Effector CD4-positive, alpha-beta T cell (primary cell): Measurements from ENCODE around the gene XKR7.
"Not testable (repeated sequence)": the region's sequence is repeated elsewhere in the genome, so short reads cannot be mapped to it uniquely, and the experiment has no call there.

Experiments
- DNase-seq: peaks from one replicate; pipeline ENCODE4 v3.0.0-alpha.2; 2020

The XKR7 gene

DNA sequence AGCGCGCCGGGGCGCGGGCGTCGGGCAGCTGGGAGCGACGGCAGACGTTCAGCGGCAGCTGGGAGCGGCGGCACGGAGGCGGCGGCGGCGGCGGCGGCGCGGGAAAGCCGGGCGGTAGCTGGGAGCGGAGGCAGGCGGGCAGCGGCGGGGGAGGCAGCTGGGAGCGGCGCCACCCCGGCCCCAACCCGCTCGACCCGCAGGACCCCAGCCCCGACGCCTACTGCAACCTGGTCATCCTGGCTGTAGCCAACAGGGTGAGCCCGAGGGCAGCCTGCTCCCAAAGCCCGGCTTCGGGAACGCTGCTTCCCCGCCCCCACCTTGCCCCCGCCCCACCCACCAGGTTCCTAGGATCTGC lies 51.2 kb downstream of the XKR7 start:
- no peak for DNase-seq

DNA sequence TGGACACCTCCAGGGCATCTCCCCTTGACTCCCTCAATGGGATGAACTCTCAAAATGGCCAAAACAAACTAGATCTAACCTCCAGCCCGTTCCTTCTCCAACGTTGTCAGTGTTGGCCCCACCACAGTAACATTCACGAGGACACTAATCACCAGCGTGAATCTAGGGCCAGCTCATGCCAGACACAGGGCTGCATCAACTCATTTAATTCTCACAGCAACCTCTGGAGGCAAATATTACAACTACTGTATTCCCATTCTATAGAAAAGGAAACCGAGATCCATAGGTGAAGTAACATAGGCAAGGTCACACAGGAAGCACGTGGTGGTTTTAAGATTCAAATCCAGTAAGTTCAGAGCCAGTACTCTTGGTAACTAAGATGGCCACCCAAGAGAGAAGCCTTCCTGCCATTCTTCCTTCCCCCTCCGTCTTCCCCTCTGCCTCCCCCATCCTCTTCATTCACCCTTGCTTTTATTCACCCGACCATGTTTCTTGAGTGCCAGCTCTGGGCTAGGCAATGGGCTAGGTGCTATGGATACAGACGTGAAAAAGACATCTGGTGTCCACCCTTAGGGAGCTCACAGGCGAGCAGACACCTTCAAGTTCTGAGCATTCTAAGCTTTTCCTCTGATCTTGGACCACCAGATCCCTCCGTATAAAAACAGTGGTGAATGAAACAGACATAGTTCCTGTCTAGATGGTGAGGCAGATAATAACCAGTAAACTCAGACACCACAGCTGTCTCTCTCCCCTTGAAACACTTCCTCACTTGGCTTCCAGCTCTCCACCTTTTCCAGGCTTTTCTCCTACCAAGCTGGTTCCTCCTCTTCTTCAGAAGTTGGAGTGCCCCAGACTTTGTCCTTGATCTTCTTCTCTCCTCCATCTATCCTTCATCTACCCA lies 51.9 kb downstream of the XKR7 start:
- no peak for DNase-seq

DNA sequence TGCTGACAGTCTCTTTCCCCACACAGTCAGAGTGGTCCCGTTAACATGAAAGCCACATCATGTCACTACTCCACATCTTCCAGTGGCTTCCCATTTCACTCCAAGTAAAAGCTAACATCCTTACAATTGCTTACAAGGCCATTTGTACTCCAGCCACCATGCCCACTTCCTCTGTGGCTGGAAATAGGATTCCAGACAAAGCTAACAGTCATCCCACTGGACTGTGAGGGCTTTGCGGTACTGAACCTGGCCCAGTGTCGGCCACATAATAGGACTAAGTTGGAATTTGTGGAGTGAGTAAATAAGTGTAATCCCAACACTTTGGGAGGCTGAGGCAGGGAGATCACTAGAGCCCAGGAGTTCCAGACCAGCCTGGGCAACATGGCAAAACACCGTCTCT lies 53.1 kb downstream of the XKR7 start:
- DNase-seq = no peak

DNA sequence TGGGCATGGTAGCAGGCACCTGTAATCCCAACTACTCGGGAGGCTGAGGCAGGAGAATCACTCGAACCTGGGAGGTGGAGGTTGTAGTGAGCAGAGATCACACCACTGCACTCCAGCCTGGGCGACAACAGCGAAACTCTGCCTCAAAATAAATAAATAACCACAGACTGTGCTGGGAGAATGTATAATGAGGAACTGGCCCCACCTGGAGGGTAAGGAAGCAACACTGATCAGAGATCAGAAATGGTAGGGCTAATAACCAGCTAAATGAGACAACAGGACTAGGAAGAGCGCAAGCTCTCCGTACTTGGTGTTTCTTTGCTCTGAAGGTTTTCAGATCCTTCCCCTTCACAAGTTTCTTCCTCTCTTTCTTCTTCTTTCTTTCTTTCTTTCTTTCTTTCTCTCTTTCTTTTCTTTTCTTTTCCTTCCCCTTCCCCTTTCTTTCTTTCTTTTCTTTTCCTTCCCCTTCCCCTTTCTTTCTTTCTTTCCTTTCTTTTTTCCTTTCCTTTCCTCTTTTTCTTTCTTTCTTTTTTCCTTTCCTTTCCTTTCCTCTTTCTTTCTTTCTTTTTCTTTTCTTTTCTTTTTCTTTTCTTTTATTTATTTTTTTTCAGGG lies 56.8 kb downstream of the XKR7 start:
- no peak for DNase-seq

DNA sequence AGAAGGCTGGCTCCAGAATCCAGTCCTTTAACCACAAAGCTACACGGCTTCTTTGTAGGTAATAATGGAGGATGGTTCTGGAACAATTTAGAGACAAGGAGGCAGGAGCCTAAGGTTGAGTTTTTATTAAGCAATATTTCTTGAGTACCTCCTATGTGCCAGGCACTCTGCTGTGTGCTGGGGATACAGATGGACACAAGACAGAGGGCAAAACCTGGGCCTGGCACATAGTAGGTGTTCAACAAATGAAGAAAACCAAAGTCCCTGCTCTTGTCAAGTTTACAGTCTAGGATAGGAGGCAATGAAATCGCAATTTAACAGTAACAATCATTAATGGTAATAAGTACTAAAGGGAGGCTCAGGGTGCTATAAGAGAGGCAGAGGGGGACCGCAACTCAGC lies 59.7 kb downstream of the XKR7 start:
- DNase-seq = no peak

DNA sequence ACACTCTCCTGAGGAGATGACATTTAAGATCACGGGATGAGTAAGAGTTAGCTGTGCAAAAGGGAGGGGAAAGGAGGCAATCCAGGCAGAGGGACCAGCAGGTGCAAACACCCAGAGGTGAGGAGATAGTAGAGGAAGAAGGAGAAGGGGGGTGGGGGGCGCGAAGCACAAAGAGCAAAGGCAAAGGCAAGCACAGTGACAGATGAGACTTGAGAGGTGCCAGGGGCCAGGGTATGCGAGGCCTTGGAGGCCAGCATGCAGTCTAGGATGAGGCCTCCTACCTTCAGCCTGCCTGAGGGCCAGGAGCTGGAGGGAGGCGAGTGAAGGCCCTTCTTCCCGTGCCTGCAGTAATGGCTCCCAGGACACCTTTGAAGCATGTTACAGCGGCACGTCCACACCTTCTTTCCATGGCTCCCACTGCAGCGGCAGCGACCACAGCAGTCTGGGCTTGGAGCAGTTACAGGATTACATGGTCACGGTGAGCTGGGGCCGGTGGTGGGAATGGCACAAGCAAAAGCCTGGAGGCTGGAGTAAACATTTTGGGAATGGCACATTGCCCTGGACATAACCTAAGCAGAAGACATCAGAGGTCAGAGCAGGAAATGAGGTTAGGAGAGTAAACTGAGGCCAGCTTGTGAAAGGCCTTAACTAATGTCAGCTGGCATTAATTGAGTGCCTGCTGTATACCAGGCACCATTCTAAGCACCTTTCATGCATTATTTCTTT lies 60.9 kb downstream of the XKR7 start:
- DNase-seq = no peak

DNA sequence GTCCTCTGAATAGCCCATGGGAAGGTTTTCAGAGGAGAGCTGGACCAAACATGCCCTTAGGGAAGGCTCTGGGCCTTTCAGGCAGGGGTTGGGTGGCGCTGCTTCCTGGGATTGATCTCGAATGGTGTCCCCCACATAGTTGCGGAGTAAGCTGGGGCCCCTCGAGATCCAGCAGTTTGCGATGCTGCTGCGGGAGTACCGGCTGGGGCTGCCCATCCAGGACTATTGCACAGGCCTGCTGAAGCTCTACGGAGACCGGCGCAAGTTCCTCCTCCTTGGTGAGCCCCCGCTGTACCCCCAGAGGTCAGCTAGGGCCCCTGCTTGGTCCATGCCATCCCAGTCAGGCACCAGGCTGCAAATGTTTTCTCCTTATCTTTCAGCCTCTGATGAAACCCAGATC lies 61.6 kb downstream of the XKR7 start:
- no peak for DNase-seq

DNA sequence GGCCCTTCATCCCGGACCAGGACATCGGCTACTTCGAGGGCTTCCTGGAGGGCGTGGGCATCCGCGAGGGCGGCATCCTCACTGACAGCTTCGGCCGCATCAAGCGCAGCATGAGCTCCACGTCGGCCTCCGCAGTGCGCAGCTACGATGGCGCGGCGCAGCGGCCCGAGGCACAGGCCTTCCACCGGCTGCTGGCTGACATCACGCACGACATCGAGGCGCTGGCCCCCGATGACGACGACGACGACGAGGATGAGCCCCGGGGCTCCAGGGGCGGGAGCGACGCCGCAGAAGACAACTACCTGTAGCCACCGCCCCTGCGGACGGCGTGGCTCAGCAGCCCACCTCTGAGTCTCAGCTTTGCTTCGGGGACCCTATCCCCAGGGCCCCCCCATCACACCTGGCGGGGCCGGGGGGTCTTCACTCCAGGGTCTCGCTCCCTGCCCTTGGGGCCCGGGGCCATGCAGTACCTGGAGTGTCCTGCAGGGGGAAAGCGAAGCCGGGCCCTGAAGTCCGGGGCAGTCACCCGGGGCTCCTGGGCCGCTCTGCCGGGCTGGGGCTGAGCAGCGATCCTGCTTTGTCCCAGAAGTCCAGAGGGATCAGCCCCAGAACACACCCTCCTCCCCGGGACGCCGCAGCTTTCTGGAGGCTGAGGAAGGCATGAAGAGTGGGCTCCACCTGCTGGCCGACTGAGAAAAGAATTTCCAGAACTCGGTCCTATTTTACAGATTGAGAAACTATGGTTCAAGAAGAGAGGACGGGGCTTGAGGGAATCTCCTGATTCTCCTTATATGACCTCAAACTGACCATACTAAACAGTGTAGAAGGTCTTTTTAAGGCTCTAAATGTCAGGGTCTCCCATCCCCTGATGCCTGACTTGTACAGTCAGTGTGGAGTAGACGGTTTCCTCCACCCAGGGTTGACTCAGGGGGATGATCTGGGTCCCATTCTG lies 63.3 kb downstream of the XKR7 start:
- DNase-seq = peak; percentile 37

DNA sequence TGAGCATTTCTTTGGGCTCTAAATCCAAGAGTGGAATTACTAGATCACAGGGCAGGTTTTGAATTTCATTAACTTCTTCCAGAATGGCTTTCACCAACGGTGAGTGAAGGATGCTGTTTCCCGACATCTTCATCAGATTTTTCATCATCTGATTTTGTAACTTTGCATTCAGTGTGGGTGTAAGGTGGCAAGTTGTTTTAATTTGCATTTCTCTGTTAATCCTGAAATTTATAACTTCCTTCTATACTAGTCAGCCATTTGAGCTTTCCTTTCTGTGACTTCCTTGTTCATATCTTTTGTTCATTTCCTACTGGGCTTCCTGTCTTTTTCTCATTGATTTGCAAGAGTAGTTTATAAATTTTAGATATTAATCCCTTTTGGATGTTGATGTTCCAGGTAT lies 65.4 kb downstream of the XKR7 start:
- DNase-seq = no peak

DNA sequence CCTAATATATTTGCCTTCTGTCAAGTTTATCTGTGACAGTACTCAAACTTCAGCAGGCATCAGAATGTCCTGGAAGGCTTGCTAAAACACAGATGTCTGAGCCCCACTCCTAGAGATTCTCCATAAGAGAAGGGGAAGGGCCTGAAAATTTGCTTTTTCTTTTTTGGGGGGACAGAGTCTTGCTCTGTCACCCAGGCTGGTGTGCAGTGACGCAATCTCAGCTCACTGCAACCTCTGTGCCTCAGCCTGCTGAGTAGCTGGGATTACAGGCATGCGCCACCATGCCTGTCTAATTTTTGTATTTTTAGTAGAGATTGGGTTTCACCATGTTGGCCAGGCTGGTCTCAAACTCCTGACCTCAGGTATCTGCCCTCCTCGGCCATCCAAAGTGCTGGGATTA lies 65.8 kb downstream of the XKR7 start:
- DNase-seq = not testable (repeated sequence)

DNA sequence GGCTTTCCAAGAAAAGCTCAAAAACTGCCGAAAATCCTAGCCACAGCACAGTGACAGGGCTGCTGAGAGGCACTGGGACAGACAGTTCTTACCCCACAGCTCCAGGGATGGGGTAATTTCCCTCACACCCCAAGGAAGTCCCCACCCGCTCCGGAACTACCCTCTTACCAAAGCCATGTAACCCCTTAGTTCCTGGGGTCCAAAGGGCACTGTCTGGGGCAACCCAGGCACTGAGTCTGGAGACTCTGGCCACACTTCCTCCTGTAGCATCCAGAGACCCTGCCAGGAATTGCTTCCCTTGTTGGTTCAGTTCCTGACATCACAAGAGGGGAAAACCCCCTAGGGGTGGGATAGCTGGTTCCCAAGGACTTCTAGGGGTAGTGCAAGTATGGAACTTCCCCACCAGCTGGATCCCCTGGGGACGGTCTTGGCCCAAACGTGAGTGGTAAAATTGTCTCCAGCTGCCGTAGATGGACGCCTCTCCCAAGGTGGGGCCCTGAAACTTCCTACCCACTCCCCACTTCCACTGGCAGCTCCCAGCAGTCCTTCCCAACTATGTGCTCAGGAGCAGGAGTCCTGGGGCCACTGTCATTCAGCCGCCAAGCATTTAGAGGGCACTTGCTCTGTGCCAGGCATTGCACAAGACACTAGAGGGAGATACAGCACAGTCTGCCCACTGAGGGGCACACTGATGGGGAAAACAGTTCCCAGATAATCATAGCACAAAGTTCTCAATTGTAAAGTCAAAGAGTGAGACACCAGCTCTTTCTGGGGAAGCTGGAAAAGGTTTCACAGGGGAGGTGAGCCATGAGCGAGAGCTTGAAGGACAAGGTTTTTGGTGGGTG lies 66.9 kb downstream of the XKR7 start:
- no peak for DNase-seq

DNA sequence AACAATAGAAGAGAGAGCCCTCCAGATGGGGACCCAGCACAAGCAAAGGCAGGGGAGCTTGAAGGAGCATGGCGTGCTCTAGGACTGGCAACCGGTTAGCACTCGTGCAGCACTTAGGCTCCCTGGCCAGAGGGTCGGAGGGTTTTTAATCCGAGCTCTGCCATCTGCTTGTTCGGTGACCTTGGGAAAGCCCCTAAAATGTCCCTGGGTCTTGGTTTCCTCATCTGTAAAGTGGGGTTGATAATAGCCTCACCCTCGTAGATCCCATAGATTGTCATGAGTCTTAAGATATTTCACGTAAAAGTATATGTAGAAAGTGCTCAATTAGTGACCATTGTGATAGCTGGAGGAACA lies 67.5 kb downstream of the XKR7 start:
- DNase-seq = no peak

DNA sequence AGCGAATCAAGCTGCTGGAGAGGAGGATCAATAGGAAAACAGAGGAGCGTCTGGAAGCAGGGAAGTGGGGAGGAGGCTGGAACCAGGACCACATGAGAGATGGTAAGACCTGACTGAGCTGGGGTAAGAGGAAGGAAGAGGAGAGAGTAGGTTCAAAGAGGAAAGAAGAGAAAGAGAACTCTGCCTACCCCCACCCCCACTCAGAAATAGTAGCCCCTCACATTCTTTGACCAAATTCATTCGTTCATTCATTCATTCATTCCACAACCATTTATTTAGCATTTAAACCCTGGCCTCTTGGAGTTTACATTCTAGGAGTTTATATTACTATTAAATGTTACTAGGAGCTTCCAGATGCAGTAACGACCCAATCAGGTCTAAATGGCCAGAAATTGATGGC lies 68.3 kb downstream of the XKR7 start:
- no peak for DNase-seq

DNA sequence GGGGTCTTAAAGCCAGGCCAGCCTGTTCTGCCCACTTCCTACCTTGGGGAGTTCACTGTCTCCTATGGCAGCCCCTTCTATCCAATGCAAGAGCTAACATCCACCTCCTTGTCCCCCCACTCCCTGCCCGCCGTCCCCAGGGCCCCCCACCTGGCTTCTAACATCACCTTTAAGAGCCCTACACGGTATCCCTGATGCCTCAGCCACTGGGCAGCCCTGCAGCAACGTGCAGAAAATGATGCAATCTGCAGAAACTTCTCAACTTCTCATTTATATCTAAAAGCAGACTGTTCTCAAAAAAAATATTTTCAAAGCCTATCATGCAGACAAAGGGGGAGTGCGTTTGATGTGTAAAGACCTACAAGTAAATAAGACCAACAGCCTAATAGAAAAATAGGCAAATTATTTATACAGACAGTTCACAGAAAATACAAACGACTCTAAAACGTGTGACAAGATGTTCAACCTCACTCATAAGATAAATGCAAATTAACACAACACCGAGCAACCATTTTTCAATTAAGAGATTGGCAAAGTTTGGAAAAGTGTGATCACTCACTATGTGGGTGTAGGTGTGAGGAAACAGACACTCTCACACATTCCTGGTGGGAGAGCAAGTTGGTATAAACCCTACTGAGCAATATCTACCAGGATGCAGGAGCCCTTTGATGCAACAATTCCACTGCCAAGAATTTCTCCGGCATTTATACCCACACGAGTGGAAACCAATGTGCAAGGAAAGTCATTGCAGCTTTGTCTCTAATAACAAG lies 69.0 kb downstream of the XKR7 start:
- no peak for DNase-seq

DNA sequence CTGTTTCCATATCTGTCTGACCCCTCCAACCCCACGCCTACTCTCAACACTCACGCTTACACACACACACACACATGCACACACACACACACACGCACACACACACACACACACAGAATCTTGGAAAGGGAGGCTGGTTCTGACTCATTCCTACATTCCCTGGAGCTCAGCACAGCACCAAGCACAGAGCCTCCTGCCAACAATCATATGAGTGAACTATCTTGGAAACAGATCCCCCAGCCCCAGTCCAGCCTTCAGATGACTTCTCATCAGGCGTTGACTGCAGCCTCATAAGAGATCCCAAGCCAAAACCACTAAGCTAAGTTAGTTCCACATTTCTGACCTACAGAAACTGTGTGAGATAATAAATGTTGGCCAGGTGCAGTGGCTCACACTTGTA lies 70.0 kb downstream of the XKR7 start:
- no peak for DNase-seq

DNA sequence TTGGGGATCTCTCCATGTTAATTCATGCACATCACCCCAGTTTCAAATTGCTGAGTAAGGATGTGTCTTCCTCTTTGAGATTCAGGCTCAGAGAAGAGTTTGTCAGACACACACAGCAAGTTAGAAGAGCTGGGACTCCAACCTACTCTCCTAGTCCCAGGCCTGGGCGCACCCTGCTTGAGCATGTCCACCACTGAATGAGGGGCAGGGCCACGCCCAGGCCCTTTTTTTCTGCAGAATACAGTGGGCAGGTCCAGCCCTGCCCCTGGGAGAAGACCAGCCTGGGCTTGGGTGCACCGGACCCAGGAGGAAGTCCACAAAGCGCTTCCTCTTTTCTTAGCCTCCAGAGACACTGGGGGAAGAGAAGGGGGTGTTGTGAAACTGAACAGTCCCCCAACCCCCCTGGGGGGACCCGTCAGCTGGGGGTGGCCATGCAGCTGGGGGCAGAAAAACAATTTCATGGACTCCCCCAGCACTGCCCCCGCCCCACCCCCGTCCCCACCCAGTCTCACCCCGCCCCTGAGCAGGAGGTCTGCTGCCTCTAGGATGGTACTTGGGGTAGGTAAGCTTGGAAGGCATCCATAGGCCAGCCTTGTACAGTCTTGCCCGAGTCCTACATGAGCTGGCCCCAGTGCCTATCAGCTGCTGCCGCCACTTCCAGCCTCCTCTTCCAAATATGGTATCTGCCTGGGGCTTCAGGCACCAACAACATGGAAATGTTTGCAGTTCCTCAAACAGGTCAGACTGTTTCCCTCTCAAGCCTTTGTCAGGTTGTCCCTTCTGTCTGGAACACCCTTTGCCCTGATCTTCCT lies 72.4 kb downstream of the XKR7 start:
- no peak for DNase-seq

DNA sequence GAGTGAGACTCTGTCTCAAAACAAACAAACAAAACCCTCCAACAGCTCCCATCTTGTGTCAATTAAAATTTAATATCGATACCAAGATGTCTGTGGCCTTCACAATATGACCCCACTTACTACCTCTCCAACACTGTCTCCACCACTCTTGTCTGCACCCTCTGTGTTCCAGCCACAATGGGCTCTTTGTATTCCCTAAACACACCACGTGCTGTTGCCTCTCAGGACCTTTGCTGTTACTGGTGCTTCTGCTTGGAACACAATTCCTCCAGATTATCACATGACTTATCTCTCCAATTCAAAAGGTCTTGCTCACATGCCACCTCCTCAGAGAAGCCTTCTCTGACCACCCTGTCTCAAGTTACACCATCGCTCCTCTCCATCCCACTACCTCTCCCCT lies 78.0 kb downstream of the XKR7 start:
- no peak for DNase-seq

DNA sequence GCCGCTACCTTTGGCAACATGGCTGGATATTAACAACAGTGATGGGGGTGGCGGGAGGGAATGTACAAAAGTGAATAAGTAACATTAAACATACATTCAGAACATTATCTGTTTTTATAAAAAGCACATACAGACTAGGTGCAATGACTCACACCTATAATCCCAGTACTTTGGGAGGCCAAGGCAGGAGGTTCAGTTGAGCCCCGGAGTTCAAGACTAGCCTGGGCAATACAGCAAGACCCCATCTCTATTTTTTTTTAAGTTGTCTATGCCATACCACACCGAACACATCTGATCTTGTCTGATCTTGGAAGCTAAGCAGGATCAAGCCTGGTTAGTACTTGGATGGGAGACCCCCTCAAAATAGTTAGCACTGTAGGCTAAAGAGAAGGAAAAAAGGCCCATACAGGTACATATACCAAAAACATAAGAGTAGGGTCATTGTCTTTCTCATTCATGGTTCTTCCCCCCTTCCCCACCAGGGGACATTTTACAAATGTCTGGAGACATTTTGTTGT lies 82.4 kb downstream of the XKR7 start:
- no peak for DNase-seq

DNA sequence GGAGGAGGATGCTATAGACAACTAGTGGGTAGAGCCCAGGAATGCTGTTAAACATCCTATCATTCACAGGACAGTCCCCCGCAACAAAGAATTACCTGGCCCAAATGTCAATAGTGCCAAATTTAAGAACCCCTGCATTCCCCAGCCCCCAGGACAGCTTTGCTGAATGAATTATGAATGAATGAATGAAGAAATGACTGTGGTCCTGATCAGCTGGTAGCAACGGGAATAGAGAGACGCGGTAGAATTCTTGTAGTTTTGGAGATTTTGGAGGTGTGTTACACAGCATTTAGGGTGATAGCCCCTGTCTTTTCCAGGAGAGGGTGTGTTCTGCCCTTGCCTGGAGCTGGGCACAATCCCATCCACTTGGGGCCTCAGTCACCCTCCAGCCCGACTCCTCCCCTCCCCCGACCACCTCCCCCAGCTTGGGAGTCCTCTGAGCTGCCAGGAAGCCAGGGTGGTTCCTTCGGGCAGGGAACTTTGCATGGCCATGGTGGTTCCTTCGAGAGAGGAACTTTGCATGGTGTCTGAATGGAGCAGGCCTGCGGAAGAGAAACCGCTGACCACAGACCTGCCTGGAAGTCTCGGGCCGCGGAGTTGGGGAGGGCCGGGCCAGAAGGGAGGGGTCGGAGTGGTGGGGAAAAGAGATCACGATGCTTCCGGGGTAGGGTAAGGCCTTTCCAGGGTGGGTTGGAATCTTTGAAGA lies 83.1 kb downstream of the XKR7 start:
- DNase-seq = no peak
